Glomerular visceral epithelial cell (primary cell): ENCODE measurements around the gene TSPAN13.

ENCODE experiments used
- DNase-seq: peaks from one replicate; pipeline ENCODE4 v3.0.0-alpha.2; 2016; ENCODE audit errors: extremely low spot score

Gene TSPAN13

DNA sequence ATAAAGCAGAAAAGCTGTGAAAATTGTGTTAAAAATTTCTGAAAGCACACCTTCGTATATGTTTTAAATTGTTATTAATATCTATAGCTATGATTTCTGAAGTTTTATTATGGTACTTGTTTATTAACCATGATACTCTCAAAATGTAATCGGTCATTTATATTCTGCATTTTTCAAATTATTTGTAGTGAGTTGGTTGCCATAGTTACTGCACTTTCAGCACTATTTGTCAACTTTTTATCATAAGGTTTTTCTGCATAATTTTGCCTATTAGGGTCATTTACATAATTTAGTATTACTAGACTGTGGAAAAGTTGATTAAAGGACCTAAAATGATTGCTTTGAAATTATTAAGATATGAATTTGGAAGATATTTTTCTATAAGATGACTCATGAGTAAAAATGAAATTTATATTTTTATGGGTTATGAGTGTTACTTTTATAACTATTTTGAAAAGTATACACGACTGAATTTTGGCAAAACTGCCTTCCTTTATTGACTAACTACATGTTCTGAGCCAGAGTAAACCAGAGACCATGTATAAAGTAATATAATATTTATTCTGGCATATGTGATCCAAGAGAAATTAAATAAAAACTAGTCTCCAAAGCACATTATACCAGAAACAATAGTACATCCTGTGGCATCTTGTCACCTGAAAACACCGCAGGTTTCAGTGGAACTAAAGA is 59.1 kb downstream of the TSPAN13 start:
- no peak for DNase-seq

GRCh38 chr7:16813232-16813616 is 59.7 kb downstream of the TSPAN13 start:
- no peak for DNase-seq

DNA sequence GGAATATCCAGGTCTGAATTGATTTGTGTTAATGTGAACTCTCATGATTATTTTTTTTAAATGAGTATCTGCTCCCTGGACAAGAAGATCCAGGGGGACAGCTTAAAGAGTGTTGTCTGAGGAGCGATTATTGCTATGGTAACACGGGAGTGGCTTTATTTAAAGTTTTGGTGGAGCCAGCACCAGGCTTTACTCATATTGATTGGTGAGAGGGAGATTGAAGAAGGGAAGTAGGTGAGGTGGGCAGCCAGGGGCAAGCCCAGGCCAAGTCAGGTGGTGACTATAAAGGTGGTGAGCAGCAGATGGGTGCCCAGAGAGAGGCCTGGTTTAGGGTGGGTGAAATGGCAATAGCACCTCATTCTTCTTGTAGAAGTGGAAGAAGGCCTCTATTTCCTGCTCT is 61.4 kb downstream of the TSPAN13 start:
- DNase-seq = no peak

DNA sequence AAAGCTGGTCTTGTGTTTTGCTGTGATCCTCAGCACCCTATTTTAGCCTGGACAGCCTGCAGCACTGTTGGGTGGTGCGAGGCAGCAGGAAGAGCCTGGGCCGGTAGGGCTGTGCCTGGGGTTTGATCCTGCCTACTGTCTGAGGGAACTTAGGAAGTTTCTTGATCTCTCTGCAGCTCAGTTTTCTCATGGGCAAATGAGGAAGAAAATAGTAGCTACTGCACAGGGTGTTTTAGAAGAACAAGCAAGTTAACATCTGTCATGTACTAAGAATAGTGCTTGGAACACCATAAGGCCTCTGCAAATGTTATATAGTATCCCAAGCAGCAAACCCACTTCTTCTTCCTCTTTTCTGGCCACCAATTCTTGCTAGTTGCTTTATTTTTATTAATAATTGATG is 63.3 kb downstream of the TSPAN13 start:
- DNase-seq = no peak

GRCh38 chr7:16817536-16817935 is 64.0 kb downstream of the TSPAN13 start:
- DNase-seq = peak; percentile 15

DNA sequence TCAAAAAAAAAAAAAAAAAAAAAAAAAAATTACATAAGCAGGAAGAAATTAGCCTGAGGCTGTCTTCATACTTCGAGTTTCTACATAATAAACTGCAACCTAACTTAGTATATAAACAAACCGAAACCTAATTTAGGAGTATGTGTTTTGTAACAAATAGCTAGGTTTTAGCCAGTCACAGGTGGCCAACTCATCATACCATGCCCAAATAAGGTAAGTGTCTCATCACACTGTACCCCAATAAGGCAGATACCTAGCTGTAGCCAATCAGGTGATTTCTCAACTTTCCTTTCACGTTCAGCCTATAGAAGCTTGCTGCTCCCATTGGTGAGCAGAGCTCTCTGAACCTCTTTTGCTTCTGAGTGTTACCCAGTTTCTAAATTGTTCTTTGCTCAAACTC is 65.2 kb downstream of the TSPAN13 start:
- no peak for DNase-seq

GRCh38 chr7:16822029-16822428 is 68.5 kb downstream of the TSPAN13 start:
- no peak for DNase-seq

- no peak for DNase-seq
Measured at GRCh38 chr7:16826060-16826459, 72.5 kb downstream of the TSPAN13 start.

- no peak for DNase-seq
Measured at GRCh38 chr7:16833373-16833772, 79.8 kb downstream of the TSPAN13 start.
